HEK293 (cell line): ENCODE results near the gene COPS4.
A peak's percentile ranks its signal among the peaks of the same experiment; 100 is the strongest.
"Not testable (repeated sequence)": the region's sequence is repeated elsewhere in the genome, so short reads cannot be mapped to it uniquely, and the experiment has no call there.

Experiments
- CTCF ChIA-PET: fragments of 350-600 bp; formaldehyde crosslinking; extraction: SDS; loops from one replicate; lab custom pipeline; 2021; ENCODE audit warnings: antibody characterized with exemption; lab: Yijun Ruan, JAX
- POLR2A ChIA-PET: fragments of 300-600 bp; formaldehyde crosslinking; extraction: SDS; loops from one replicate; lab custom pipeline; 2020; ENCODE audit warnings: antibody characterized with exemption, inconsistent platforms; lab: Yijun Ruan, JAX
- H3K27ac ChIP-seq: fragments of 200-500 bp; sonication (Bioruptor generic); 2 replicates; pipeline ENCODE4 v1.5.1; 2014; ENCODE audit warnings: low read depth, low read length, control low read depth, inconsistent platforms; ENCODE audit errors: extremely low read depth
- H3K36me3 ChIP-seq, 2 experiments: fragments of 200-500 bp in 1 of 2; sonication (Bioruptor generic) in 1 of 2; 1 replicate in 1 of 2; 2 replicates in 1 of 2; pipeline ENCODE4 v1.5.1; 2014 to 2017; ENCODE audit warnings: inconsistent platforms in 2 of 2, low read length in 2 of 2; ENCODE audit not compliant: control insufficient read depth in 2 of 2, insufficient read depth in 1 of 2
- H3K4me1 ChIP-seq: fragments of 200-500 bp; sonication (Bioruptor generic); 2 replicates; pipeline ENCODE4 v1.5.1; 2014; ENCODE audit warnings: mild to moderate bottlenecking, low read length, inconsistent platforms; ENCODE audit not compliant: control insufficient read depth, insufficient read depth
- H3K4me3 ChIP-seq: 2 replicates; pipeline ENCODE4 v1.5.1; 2011; ENCODE audit warnings: low read depth, mild to moderate bottlenecking, control low read depth, low read length, moderate library complexity
- H3K9me3 ChIP-seq: fragments of 200-500 bp; sonication (Bioruptor generic); 2 replicates; pipeline ENCODE4 v1.5.1; 2014; ENCODE audit warnings: low read depth, low read length, inconsistent platforms; ENCODE audit not compliant: control insufficient read depth, insufficient read depth
- KLF1 ChIP-seq: fragments of 450-650 bp; formaldehyde crosslinking; IDR thresholded peaks from 2 replicates; pipeline ENCODE4 v1.5.1; 2016; ENCODE audit warnings: missing biosample characterization, missing genetic modification characterization
- OSR2 ChIP-seq: fragments of 450-650 bp; formaldehyde crosslinking; IDR thresholded peaks from 2 replicates; pipeline ENCODE4 v1.5.1; 2016; ENCODE audit warnings: missing biosample characterization, missing genetic modification characterization
- RBAK ChIP-seq: fragments of 450-650 bp; formaldehyde crosslinking; IDR thresholded peaks from 2 replicates; pipeline ENCODE4 v1.5.1; 2016; ENCODE audit warnings: missing biosample characterization, missing genetic modification characterization
- SP3 ChIP-seq: fragments of 450-650 bp; formaldehyde crosslinking; IDR thresholded peaks from 2 replicates; pipeline ENCODE4 v1.5.1; 2016; ENCODE audit warnings: missing biosample characterization, missing genetic modification characterization
- ZNF146 ChIP-seq: fragments of 450-650 bp; formaldehyde crosslinking; IDR thresholded peaks from 2 replicates; pipeline ENCODE4 v1.5.1; 2016; ENCODE audit warnings: missing biosample characterization, missing genetic modification characterization
- ZNF202 ChIP-seq: fragments of 450-650 bp; formaldehyde crosslinking; IDR thresholded peaks from 2 replicates; pipeline ENCODE4 v1.5.1; 2016; ENCODE audit warnings: missing biosample characterization, missing genetic modification characterization, borderline replicate concordance
- ZNF223 ChIP-seq: fragments of 450-650 bp; formaldehyde crosslinking; IDR thresholded peaks from 2 replicates; pipeline ENCODE4 v1.5.1; 2016; ENCODE audit warnings: missing biosample characterization, missing genetic modification characterization
- ZNF341 ChIP-seq: fragments of 450-650 bp; formaldehyde crosslinking; IDR thresholded peaks from 2 replicates; pipeline ENCODE4; 2016; ENCODE audit warnings: low read depth, missing biosample characterization, missing genetic modification characterization
- ZNF433 ChIP-seq: fragments of 450-650 bp; formaldehyde crosslinking; IDR thresholded peaks from 2 replicates; pipeline ENCODE4 v1.5.1; 2016; ENCODE audit warnings: missing biosample characterization, missing genetic modification characterization, low read depth
- ZNF501 ChIP-seq: fragments of 450-650 bp; formaldehyde crosslinking; IDR thresholded peaks from 2 replicates; pipeline ENCODE4 v1.5.1; 2016; ENCODE audit warnings: missing biosample characterization, missing genetic modification characterization
- ZNF529 ChIP-seq: fragments of 450-650 bp; formaldehyde crosslinking; IDR thresholded peaks from 2 replicates; pipeline ENCODE4 v1.5.1; 2017; ENCODE audit warnings: missing genetic modification characterization, missing biosample characterization; ENCODE audit not compliant: insufficient replicate concordance
- ZNF555 ChIP-seq: fragments of 450-650 bp; formaldehyde crosslinking; conservative IDR thresholded peaks from 2 replicates; pipeline ENCODE4 v1.5.1; 2017; ENCODE audit warnings: missing biosample characterization, mild to moderate bottlenecking, missing genetic modification characterization, inconsistent platforms
- ZNF561 ChIP-seq: fragments of 450-650 bp; IDR thresholded peaks from 2 replicates; pipeline ENCODE4 v1.5.1; 2018; ENCODE audit warnings: missing biosample characterization, missing genetic modification characterization, borderline replicate concordance
- ZNF600 ChIP-seq: fragments of 450-650 bp; formaldehyde crosslinking; IDR thresholded peaks from 2 replicates; pipeline ENCODE4 v1.5.1; 2016; ENCODE audit warnings: missing biosample characterization, missing genetic modification characterization
- ZNF777 ChIP-seq: fragments of 450-650 bp; formaldehyde crosslinking; IDR thresholded peaks from 2 replicates; pipeline ENCODE4 v1.5.1; 2017; ENCODE audit warnings: missing biosample characterization, missing genetic modification characterization, borderline replicate concordance
- ZNF837 ChIP-seq: fragments of 450-650 bp; formaldehyde crosslinking; IDR thresholded peaks from 2 replicates; pipeline ENCODE4 v1.5.1; 2016; ENCODE audit warnings: missing biosample characterization, missing genetic modification characterization
- ZSCAN23 ChIP-seq: fragments of 450-650 bp; formaldehyde crosslinking; IDR thresholded peaks from 2 replicates; pipeline ENCODE4 v1.5.1; 2016; ENCODE audit warnings: missing biosample characterization, missing genetic modification characterization
- TF ChIP-seq, protein P1 (sequence below): fragments of 450-650 bp; formaldehyde crosslinking; IDR thresholded peaks from 2 replicates; pipeline ENCODE4 v1.5.1; 2017; ENCODE audit warnings: missing biosample characterization, missing genetic modification characterization
- TF ChIP-seq, protein P2 (sequence below): fragments of 450-650 bp; formaldehyde crosslinking; optimal IDR thresholded peaks from 2 replicates; pipeline ENCODE3; 2016; ENCODE audit warnings: missing biosample characterization, mild to moderate bottlenecking, missing genetic modification characterization
- TF ChIP-seq, protein P3 (sequence below): fragments of 450-650 bp; formaldehyde crosslinking; IDR thresholded peaks from 2 replicates; pipeline ENCODE4 v1.5.1; 2016; ENCODE audit warnings: missing biosample characterization, missing genetic modification characterization
- TF ChIP-seq, protein P4 (sequence below): fragments of 450-650 bp; formaldehyde crosslinking; IDR thresholded peaks from 2 replicates; pipeline ENCODE4 v1.5.1; 2016; ENCODE audit warnings: missing biosample characterization, missing genetic modification characterization

COPS4 gene

DNA sequence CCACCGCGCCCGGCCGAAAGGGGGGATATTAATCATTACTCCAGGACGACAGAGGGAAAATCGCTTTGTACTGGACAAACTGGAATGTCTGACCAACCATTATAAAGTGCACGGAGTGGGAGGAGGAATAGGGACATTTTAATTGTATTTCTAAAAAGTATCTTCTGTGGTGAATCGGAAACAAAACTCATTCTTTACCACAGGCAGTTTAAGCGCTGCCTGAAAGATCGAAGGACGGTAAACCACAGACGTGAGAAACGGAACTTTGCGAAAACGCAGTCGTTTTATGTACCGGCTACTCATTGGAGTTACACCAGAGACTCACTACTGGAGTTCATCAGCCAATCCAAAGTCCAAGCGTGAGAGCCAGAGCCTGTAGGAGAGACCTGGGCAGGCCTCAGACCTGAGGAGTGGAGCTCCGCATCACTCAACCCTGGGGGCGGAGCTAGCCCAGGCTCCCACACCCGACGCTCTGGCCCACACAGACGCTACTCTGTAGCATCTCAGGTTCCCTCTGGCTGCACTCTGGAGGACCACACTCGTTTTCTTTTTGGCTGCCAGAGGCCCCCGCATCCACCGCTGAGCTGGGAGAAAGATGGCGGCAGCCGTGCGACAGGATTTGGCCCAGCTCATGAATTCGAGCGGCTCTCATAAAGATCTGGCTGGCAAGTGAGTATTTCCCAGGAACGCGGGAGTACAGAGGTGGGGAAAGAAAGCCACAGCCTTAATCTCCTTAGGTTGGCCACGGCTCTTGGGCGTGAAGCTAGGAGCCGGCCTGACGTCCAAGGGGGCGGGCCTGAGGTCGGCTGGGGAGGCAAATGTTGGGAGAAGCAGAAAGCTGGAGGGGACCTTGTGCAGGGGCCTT is at the start of gene COPS4 (continued):
- TF ChIP-seq, protein P1, sequence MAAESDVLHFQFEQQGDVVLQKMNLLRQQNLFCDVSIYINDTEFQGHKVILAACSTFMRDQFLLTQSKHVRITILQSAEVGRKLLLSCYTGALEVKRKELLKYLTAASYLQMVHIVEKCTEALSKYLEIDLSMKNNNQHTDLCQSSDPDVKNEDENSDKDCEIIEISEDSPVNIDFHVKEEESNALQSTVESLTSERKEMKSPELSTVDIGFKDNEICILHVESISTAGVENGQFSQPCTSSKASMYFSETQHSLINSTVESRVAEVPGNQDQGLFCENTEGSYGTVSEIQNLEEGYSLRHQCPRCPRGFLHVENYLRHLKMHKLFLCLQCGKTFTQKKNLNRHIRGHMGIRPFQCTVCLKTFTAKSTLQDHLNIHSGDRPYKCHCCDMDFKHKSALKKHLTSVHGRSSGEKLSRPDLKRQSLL (tag by site-specific recombination) = peak; percentile 88
- peak; percentile 61 for TF ChIP-seq ZNF501 (tag by site-specific recombination)
- peak; percentile 78 for TF ChIP-seq ZNF561 (tag by site-specific recombination)
- TF ChIP-seq, protein P2, sequence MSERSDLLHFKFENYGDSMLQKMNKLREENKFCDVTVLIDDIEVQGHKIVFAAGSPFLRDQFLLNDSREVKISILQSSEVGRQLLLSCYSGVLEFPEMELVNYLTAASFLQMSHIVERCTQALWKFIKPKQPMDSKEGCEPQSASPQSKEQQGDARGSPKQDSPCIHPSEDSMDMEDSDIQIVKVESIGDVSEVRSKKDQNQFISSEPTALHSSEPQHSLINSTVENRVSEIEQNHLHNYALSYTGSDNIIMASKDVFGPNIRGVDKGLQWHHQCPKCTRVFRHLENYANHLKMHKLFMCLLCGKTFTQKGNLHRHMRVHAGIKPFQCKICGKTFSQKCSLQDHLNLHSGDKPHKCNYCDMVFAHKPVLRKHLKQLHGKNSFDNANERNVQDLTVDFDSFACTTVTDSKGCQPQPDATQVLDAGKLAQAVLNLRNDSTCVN (tag by site-specific recombination) = peak; percentile 27
- peak; percentile 50; the same call in 1 of the 2 replicates for TF ChIP-seq ZNF600
- 0 out of 2 replicates have a peak, but pooled peaks have one; percentile 20 for TF ChIP-seq ZNF341
- TF ChIP-seq ZSCAN23 (tag by site-specific recombination) = no peak
- no peak for TF ChIP-seq ZNF837 (tag by site-specific recombination)
- no peak for TF ChIP-seq ZNF529 (tag by site-specific recombination)
- TF ChIP-seq SP3 (tag by site-specific recombination) = peak; percentile 87
- TF ChIP-seq ZNF433 (tag by site-specific recombination) = no peak
- peak; percentile 20; the same call in 1 of the 2 replicates for TF ChIP-seq OSR2 (tag by site-specific recombination)
- TF ChIP-seq ZNF555 = no peak
- TF ChIP-seq RBAK (tag by site-specific recombination) = no peak
- TF ChIP-seq, protein P3, sequence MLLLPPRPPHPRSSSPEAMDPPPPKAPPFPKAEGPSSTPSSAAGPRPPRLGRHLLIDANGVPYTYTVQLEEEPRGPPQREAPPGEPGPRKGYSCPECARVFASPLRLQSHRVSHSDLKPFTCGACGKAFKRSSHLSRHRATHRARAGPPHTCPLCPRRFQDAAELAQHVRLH (tag by site-specific recombination) = peak; percentile 18
- TF ChIP-seq ZNF223 (tag by site-specific recombination) = no peak
- TF ChIP-seq ZNF777 (tag by site-specific recombination) = peak; percentile 89
- TF ChIP-seq KLF1 (tag by site-specific recombination) = no peak
- TF ChIP-seq ZNF202 (tag by site-specific recombination) = no peak

DNA sequence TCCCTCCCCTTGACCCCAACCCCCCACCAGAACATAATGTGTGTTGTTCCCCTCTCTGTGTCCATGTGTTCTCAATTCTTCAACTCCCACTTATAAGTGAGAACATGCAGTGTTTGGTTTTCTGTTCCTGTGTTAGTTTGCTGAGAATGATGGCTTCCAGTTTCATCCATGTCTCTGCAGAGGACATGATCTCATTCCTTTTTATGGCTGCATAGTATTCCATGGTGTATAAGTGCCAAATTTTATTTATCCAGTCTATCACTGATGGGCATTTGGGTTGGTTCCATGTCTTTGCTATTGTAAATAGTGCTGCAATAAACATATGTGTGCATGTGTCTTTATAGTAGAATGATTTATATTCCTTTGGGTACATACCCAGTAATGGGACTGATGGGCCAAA is 47.5 kb upstream of the COPS4 start:
- H3K4me3 ChIP-seq, CTCF ChIA-PET, POLR2A ChIA-PET, H3K36me3 ChIP-seq, H3K4me1 ChIP-seq, H3K27ac ChIP-seq, H3K9me3 ChIP-seq: not testable (repeated sequence)
- peak; percentile 88 for TF ChIP-seq ZNF146 (tag by site-specific recombination)
- TF ChIP-seq, protein P4, sequence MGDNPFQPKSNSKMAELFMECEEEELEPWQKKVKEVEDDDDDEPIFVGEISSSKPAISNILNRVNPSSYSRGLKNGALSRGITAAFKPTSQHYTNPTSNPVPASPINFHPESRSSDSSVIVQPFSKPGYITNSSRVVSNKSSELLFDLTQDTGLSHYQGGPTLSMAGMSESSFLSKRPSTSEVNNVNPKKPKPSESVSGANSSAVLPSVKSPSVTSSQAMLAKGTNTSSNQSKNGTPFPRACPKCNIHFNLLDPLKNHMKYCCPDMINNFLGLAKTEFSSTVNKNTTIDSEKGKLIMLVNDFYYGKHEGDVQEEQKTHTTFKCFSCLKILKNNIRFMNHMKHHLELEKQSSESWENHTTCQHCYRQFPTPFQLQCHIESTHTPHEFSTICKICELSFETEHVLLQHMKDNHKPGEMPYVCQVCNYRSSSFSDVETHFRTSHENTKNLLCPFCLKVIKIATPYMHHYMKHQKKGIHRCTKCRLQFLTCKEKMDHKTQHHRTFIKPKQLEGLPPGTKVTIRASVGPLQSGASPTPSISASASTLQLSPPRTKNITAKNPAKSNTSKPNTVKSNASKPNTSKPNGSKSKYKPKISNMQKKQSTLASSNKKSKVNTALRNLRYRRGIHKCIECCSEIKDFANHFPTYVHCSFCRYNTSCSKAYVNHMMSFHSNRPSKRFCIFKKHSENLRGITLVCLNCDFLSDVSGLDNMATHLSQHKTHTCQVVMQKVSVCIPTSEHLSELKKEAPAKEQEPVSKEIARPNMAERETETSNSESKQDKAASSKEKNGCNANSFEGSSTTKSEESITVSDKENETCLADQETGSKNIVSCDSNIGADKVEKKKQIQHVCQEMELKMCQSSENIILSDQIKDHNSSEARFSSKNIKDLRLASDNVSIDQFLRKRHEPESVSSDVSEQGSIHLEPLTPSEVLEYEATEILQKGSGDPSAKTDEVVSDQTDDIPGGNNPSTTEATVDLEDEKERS = 0 out of 2 replicates have a peak, but pooled peaks have one; percentile 36
- TF ChIP-seq, protein P3 (tag by site-specific recombination) = 0 out of 2 replicates have a peak, but pooled peaks have one; percentile 25
